ENCODE data around the gene PEX14. TPM values are rescaled to one million over a fixed set of nuclear protein-coding genes. Genes with fewer than 3 reads are reported as not detected.
A peak's percentile ranks its signal among the peaks of the same experiment; 100 is the strongest.

The PEX14 gene
- total RNA-seq, 4 donors from 2014 or later = 14.6 to 19.0 (median 17.6) TPM

DNA sequence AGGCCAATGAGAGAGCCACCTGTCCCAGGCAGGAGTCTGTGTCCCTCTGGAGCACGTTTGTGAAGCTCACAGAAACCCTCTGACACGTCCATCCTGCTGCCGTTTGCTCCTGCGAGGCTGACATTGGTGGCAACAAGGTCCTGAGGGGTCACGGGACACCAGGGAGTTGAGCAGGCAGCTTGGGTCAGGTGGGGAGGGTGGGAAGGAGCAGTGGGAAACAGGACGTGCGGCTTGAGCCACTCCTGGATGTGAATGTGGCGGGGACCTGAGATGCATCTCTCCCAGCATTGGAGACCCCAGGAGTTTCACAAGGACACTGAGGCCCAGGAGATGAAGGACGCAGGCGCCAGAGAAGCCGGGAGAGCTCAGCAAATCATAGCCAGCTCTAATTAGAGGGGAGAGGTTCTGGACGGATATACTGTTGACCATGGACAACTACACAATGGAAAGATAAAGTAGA is 149.0 kb downstream of the PEX14 start:
- H3K4me1 ChIP-seq = peaks cover 3% of the 10 kb centered on the region
- TF ChIP-seq POLR2AphosphoS5 (IDR thresholded peaks at IDR 0.05) (no peak), EP300 (IDR thresholded peaks at IDR 0.05) (no peak), POLR2A (IDR thresholded peaks at IDR 0.05) (no peak)
- TF ChIP-seq, protein P1, sequence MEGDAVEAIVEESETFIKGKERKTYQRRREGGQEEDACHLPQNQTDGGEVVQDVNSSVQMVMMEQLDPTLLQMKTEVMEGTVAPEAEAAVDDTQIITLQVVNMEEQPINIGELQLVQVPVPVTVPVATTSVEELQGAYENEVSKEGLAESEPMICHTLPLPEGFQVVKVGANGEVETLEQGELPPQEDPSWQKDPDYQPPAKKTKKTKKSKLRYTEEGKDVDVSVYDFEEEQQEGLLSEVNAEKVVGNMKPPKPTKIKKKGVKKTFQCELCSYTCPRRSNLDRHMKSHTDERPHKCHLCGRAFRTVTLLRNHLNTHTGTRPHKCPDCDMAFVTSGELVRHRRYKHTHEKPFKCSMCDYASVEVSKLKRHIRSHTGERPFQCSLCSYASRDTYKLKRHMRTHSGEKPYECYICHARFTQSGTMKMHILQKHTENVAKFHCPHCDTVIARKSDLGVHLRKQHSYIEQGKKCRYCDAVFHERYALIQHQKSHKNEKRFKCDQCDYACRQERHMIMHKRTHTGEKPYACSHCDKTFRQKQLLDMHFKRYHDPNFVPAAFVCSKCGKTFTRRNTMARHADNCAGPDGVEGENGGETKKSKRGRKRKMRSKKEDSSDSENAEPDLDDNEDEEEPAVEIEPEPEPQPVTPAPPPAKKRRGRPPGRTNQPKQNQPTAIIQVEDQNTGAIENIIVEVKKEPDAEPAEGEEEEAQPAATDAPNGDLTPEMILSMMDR (IDR thresholded peaks at IDR 0.05) = no peak

GRCh38 chr1:10624256-10625050 is 149.7 kb downstream of the PEX14 start:
- Histone ChIP-seq H3K4me3 (no peak overlapping the region), H3K4me1 (peaks cover 3% of the 10 kb centered on the region), H3K27ac (no peak overlapping the region), H3K27me3 (no peaks in the 10 kb centered on the region), H3K9me3 (no peaks in the 10 kb centered on the region), H3K36me3 (peaks cover 37% of the 10 kb centered on the region)
- WGBS = 95% methylated on average over 22 of the region's 26 CpGs
- peak; percentile 53 to 73 for DNase-seq (ENCODE audit: low spot score in 2 of 2)
- TF ChIP-seq, protein P1 (IDR thresholded peaks at IDR 0.05) = no peak
- TF ChIP-seq POLR2A (IDR thresholded peaks at IDR 0.05) = no peak
- TF ChIP-seq POLR2AphosphoS5 (IDR thresholded peaks at IDR 0.05) = no peak
- TF ChIP-seq EP300 (IDR thresholded peaks at IDR 0.05) = no peak

More for the DNA sequence above, 149.0 kb downstream of the PEX14 start:
- WGBS = 92% methylated on average over 12 of the region's 12 CpGs
- DNase-seq (ENCODE audit: low spot score in 2 of 2) = peak; percentile 33 to 49
- Histone ChIP-seq H3K27me3 (no peaks in the 10 kb centered on the region), H3K27ac (no peak overlapping the region), H3K36me3 (peaks cover 36% of the 10 kb centered on the region), H3K4me3 (no peak overlapping the region), H3K9me3 (no peaks in the 10 kb centered on the region)

DNA sequence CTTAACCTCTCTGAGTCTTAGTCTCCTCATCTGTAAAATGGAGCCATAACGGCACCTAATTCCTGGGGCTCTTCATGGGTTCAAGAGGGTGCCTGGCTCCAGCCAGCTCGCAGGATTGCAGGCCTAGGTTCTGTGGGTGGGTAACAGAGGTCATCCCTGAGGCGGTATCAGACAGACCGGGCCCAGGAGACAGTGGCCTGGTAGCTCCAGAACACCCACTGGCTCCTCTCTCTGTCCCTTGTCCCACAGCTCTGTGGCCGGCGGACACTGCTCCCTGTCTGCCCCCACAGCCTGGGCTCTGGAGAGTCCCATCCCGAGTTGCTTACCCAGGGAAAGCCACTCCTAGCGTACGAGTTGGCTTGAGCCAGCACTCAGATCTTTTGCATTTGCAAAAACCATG is 150.3 kb downstream of the PEX14 start:
- peak; percentile 48 to 74 for DNase-seq (ENCODE audit: low spot score in 2 of 2)
- Histone ChIP-seq H3K4me3 (no peak overlapping the region), H3K27ac (no peak overlapping the region), H3K36me3 (peaks cover 43% of the 10 kb centered on the region), H3K9me3 (no peaks in the 10 kb centered on the region), H3K27me3 (no peaks in the 10 kb centered on the region), H3K4me1 (peaks cover 3% of the 10 kb centered on the region)
- WGBS = 100% methylated on average over 2 of the region's 9 CpGs
- TF ChIP-seq, protein P1 (IDR thresholded peaks at IDR 0.05) = no peak
- TF ChIP-seq POLR2A (IDR thresholded peaks at IDR 0.05) (no peak), POLR2AphosphoS5 (IDR thresholded peaks at IDR 0.05) (no peak), EP300 (IDR thresholded peaks at IDR 0.05) (no peak)

DNA sequence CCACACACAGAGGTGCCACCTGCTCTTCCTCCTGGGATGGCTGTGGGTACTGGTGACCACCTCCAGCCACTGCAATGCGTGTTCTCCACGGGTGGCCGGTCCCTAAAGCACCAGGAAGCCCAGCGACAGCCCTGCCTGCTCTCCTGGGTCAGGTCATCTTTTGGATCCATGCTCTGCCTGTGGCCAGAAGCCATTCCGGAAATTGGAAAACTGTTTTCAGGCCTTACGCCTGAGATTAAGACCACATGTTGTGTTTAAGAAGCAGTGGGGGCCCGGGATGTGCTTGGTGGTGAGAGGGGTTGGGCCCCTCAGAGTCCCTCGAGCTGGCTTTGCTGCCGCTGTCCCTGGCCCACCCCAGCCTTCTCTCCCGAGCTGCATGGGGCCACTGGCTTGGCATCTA is 150.8 kb downstream of the PEX14 start:
- H3K4me1 ChIP-seq = peaks cover 3% of the 10 kb centered on the region
- DNase-seq (ENCODE audit: low spot score in 2 of 2) = peak; percentile 51 to 68

More for the DNA sequence above, 150.8 kb downstream of the PEX14 start:
- 67% methylated on average over 10 of the region's 10 CpGs for WGBS
- Histone ChIP-seq H3K4me3 (no peak overlapping the region), H3K27ac (no peak overlapping the region), H3K27me3 (no peaks in the 10 kb centered on the region), H3K36me3 (peaks cover 48% of the 10 kb centered on the region), H3K9me3 (no peaks in the 10 kb centered on the region)
- TF ChIP-seq POLR2AphosphoS5 (IDR thresholded peaks at IDR 0.05) (no peak), POLR2A (IDR thresholded peaks at IDR 0.05) (no peak), EP300 (IDR thresholded peaks at IDR 0.05) (no peak)
- TF ChIP-seq, protein P1 (IDR thresholded peaks at IDR 0.05) = no peak
